ENCODE data around the gene FOXD4L6.
"Not testable (repeated sequence)": the region's sequence is repeated elsewhere in the genome, so short reads cannot be mapped to it uniquely, and the experiment has no call there.

Gene FOXD4L6

DNA sequence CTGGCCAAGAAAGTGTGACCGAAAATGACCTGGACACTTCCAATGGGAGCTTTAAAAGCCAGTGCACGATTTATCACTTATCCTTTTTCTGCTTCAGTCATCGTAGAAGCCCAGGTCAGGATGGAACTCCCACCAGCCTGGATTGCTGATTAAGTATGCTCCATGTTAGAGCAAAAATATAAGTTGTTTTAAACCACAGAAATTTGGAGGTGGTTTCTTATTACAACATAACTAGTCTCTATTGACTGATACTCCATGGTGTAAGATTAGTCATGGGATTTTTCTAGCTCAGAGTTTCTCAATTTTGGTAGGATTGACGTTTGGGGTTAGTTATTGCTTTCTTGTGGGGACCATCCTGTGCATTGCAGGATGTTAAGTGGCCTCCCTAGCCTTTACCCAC lies 29.7 kb downstream of the FOXD4L6 start:
- DNase-seq = not testable (repeated sequence)

DNA sequence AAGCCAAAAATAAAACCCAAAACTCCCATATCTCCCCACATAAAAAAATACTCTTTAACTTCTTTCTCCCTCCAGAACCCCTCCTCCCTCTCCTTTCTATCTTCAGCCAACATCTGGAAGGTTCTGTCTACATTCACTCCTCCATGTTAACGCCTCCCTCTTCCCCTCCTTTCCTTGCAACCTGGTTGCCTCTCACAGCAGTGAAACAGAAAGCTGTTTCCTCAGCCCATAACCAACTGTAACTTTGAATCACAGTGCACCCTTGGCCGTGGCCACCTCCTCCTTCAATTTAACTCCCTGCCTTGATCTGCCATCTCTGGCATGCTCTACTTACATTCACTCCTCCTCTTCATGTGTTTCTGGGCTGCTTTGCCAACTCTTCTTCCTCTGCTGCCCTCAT lies 33.4 kb downstream of the FOXD4L6 start:
- DNase-seq = not testable (repeated sequence)

DNA sequence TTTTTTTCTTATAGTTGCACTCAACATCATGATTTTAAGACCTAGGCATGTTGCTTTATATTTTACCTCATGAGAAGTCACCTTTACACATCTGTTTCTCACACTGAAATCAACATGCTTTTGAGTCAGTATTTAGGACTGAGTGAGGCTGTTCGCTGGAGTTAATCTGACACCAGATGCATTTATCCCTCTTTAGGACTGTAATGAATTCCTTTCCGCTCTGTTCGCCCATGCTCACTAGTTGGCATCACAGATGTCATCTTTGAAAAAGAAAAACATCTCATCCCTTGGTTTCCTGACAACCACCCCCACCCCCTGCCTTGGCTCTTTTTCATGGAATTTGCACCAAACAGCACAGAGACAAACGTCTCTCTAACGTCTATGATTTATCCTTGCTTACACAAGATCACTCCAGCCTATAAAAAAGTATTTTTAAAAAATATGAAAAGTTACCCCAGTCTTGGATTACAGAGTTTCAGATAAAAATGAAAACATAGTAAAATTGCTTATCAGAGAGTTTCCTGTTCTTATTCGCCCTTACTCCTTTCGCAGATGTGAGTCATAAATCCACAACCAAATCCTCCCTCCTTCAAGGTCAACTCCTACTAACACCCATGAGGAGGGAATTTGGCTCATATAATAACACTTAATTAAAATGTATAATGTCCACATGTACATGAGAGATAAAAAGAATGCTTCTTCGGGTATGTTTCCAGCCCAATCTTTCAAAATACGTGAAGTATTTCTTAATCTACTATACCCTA lies 34.3 kb downstream of the FOXD4L6 start:
- DNase-seq = not testable (repeated sequence)

DNA sequence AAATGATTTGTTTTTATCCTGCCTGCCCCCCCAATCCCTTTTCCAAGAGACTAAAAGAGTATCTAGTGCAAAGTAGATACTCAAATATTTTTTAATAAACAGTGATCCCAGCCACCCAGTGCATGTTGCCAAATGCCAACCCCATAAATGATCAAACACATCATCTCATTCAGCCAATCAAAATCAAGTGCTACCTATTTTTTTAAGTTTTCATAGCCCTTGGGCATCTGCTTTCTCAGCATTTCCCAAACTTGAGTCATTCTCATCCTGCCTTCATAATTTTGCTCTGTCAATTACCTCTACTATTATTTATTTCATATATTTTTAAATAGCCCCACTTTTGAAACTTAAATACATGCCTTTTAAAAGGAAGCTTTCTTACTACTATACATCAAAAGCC lies 37.6 kb downstream of the FOXD4L6 start:
- DNase-seq = not testable (repeated sequence)

DNA sequence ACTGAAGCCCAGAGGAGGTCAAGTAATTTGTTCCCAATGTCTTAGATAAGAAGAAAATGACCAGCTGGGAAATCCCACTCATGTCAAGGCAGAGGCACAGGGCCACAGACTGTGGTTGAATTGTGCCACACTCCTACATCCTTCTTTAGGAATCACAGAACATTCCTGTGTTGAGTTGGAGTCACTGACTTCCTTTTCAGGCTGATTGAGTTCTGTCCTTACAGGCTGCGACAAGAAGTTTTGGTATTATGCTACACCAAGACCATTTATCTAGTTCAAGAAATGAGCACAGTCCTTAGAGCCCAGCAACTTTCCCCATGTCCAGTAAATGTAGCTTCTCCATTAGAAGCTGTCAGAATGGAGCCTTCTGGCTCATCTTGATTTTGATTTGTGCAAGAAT lies 38.1 kb downstream of the FOXD4L6 start:
- not testable (repeated sequence) for DNase-seq

DNA sequence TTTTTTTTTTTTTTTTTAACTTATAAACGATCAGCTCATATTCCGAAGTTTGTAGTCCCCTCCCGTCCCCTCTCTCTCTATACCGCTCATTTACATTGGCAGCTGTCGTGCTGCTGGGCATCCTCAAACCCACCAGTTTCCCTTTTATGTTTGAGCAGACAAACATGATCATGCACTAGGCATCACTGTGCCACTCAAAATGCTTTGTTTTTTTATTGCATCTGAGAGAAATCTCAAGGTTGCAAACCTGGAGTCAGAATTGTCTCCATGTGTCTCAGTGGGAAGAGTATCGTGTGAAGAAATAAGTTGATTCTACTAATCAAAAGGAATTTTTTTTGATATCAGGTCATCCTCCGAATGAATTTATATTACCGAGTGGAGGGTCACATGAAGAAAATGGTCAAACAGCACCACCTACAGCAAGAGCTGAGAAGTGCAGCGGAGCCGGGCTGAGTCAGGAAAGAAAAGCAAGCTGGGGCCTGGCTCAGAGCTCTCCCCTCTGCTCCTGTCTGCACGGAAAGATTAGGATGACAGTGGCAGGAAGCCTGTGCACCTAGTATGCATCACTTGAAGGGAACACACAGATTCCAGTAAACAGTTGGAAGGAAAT lies 39.9 kb downstream of the FOXD4L6 start:
- DNase-seq = not testable (repeated sequence)

DNA sequence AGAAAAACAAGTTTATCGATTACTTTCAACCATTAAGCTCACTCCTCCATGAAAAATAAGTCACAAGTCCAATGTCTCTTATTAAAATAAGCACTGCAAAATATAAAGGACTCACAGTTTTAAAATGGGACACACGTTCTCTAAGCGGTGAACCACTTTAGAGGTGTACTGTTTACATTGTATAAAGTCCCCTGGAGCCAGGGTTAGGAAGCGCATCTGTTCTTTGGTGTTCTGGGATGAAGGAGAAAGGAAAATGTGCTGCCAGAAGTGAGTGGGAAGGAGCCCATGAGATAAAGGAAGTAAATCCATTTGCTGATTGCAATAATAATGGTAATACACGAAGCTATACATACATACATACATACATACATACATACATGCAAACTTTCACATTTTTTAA lies 40.6 kb downstream of the FOXD4L6 start:
- DNase-seq = not testable (repeated sequence)

DNA sequence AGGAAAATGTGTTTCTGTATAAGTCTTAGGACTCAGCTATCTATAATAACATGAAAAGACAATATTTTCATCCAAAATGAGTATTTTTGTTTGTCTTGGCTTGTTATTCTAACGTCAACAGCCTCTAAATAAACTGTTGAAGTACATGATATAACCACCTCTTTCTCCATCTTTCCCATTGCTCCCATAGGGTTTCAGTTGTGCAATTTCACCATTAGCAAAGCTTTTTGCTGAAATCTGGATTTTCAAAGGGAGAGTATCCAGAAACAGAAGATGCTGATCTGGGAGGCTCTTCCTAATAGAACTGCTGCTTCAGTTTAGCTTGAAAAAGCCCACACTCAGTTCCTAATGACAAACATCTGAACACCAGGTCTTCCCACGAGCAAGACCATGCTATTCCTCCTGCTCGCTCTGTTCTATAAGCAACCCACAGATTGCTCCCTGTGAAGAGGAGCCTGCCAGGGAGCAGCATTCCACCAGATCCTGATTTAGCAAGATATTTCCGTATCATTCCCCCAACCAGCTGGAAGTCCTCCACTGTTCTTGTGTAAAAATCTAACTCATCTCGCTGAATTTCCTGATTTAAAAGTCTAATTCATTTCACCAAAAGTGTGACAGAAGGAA lies 41.2 kb downstream of the FOXD4L6 start:
- DNase-seq = not testable (repeated sequence)

DNA sequence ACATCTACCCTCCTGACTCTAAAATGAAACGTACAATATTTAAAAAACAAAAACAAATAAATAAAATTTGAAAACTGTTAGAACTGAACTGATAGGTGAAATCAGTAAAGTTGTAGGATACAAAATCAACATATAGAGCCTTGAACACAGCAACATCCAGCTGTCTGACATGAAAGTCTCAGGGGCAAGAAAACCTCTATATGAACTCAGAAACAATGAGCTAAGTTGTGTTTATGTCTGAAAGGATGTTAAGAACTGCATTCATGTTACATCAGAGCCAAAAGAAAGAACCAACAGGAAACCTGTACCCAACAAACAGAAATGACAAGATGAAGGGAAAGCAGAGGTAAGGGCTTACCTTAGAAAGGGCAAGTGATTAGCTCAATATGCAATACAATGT lies 41.8 kb downstream of the FOXD4L6 start:
- DNase-seq = not testable (repeated sequence)

DNA sequence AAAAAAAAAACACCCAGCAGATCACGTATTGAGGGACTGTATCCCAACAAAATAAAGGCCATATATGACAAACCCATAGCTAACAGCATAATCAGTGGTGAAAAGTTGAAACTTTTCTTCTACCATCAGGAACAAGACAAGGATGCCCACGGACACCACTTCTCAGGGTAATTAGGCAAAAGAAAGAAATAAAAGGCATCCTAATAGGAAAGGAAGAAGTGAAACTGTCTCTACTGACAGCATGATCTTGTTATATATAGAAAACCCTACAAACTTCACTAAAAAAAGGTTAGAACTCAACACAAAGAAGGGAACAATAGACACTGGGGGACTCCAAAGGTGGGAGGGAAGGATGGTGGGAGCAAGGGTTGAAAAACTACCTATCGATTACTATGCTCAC lies 42.3 kb downstream of the FOXD4L6 start:
- not testable (repeated sequence) for DNase-seq

DNA sequence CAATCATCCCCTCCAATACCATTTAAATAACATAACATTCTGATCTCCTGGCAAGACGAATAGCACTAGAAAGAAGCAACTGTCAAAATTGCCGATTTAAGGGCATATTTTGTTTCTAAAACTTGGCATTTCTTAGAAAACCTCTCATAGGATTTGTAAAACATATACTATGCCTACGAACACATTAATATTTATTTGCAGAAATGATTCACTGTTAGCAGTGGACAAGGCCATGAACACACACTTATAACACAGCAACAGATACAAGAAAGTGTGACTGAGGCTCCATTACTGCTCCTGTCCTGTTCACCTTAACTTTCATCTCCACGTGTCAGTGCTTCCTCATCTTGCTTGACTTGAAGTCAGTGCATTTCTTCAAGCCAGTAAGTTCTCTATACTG lies 46.1 kb downstream of the FOXD4L6 start:
- not testable (repeated sequence) for DNase-seq

DNA sequence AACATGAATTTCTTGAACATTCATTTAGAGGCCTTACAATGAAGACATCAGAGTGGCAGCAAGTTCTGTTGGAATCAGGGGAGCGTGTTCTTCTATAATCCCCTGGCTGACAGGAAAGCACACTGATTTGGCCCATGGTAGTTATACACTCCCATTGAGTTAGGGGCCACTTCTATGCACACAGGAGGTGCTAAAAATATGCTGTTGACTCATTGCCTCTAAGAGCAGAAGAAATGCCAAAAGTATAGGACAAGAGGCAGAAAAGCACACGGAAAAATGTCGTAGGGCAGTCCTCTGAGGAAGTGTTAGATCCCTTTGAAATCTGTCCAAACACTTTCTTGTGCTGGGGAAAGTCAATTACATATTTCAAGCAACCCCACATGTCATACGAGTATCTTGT lies 49.0 kb downstream of the FOXD4L6 start:
- DNase-seq = not testable (repeated sequence)

DNA sequence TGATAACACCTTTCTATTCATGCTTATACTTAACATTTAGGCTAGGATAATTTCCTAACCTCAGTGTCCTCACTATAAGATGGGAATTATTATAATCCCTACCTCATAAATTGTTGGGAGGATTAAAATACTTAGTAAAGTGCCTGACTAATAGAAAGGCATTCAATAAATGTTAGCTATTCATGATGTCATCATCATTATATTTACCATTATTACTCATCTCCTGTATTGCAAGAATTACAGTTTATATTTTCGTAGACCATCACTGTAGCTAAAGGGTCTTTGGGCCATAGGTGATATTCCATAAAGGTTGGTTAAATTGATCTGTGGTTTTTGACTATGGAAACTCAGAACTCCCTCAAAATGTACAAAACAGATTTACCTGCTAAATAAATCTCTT lies 50.9 kb downstream of the FOXD4L6 start:
- not testable (repeated sequence) for DNase-seq

Measured in COR-L47 (cell line).